ENCODE measurements around the gene OR4D1.

OR4D1 gene

DNA sequence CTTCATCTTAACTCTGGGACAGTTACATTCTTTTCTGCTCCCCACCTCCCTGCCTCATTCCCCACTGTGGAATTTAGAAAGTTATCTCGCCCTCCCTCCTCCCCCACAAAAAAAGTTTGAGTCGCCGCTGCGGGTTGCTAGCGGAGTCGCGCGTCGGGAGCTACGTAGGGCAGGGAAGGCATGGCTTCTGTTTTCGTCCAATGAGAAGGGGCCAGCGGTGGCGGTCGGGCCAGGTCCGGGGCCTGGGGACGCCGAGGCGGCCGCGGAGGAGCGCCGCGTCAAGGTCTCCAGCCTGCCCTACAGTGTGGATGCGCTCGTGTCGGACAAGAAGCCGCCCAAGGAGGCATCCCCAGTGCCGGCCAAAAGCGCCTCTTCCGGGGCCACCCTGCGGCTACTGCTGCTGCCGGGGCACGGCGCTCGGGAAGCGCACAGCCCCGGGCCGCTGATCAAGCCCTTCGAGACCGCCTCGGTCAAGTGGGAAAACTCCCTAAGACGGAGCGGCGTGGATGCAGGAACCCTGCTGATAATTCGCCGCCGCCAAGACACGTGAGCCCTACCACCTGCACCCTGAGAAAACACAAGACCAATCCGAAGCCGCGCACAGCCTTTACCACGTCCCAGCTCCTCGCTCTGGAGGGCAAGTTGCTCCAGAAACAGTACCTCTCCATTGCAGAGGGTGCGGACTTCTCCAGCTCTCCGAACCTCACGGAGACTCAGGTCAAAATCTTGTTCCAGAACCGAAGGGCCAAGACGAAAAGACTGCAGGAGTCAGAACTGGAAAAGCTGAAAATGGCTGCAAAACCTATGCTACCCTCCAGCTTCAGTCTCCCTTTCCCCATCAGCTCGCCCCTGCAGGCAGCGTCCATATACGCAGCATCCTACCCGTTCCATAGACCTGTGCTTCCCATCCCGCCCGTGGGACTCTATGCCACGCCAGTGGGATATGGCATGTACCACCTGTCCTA, 8.9 kb downstream of the OR4D1 start:
- DNase-seq = peak; percentile 5 to 20

GRCh38 chr17:58158181-58158580, 10.0 kb downstream of the OR4D1 start:
- DNase-seq = no peak

DNA sequence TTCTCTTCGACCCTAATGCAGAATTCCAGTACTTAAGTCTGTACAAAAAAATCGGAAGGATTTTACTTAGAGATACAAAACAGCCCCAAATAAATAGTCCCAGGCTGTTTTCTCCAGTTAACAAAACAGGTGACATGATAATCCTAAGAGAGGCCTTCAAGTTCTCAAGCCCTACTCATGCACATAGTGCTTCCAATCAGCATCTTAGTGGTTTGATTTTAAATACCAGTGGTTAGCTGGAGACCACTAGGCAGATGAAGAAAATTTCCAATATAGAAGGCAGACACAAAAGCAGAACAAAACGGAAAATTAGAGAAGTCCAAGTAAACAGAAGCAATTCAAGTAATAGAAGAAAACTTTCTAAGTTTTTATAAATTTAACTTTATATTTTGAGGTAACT, 13.4 kb downstream of the OR4D1 start:
- DNase-seq = no peak

DNA sequence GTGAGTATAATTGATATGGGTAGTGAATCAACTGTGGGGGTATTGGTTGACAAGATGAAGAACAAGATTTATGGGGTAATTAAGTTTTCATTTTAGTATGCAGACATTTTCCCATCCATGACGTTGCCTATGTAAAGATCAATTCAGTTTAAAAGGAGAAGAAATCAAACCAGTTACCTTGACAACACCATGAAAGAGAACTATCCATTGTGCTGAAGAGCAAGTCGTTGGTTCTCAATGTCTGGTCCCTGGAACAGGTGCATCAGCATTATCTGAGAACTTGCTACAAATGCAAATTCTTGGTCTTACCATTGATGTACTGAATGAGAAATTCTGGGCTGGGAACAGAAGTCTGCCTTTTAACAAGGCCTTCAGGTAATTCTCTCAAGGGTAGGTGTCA, 17.8 kb downstream of the OR4D1 start:
- DNase-seq = no peak

- no peak for DNase-seq
Measured at GRCh38 chr17:58166682-58167081, 18.5 kb downstream of the OR4D1 start, which contains the start of gene OR4D2. OR4D2 (plus strand) TSS chr17:58166982; CDS start chr17:58169656, 2,674 bp downstream.

- DNase-seq = no peak
Measured at GRCh38 chr17:58170622-58171021, 22.4 kb downstream of the OR4D1 start.

- no peak for DNase-seq
Measured at GRCh38 chr17:58172369-58173071, 24.3 kb downstream of the OR4D1 start.

DNA sequence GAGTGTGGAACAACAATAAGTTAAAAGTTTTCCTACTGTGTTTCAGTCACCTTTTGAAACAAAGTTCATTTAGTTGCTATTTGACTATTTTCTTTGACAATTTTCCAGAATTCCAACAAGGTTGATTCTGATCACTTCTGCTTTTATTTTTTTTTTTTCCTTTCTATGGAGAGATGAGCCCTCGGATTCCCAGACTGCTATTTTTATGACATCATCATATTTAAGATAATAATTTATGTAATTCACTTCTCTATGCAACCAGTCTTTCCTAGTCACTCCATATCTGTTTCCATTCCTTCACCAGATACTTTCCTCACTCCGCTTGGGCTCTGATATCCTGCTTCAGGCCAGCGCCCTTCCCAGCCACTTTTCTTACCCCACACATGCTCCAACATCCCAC, 26.7 kb downstream of the OR4D1 start:
- no peak for DNase-seq

DNA sequence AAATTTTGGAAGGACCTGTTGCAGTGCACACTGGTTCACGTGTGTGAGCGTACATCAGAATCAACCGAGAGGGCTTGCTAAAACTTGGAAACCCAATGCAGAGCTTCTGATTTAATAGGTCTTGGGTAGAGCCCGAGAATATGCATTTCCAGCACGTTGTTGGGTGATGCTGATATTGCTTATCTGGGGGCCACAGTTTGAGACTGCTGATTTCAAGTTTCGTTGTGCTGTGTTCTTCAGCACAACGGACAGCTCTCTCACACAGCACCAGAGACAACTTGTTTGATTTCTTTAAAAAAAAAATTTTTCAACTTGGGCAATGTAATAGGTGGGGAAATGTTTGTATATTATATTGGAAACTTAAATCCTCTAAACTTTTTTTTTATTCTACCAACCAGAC, 28.0 kb downstream of the OR4D1 start:
- no peak for DNase-seq

GRCh38 chr17:58181796-58182195, 33.6 kb downstream of the OR4D1 start:
- DNase-seq = no peak

GRCh38 chr17:58183514-58183913, 35.3 kb downstream of the OR4D1 start:
- DNase-seq = no peak

GRCh38 chr17:58184308-58184985, 36.3 kb downstream of the OR4D1 start:
- no peak for DNase-seq

DNA sequence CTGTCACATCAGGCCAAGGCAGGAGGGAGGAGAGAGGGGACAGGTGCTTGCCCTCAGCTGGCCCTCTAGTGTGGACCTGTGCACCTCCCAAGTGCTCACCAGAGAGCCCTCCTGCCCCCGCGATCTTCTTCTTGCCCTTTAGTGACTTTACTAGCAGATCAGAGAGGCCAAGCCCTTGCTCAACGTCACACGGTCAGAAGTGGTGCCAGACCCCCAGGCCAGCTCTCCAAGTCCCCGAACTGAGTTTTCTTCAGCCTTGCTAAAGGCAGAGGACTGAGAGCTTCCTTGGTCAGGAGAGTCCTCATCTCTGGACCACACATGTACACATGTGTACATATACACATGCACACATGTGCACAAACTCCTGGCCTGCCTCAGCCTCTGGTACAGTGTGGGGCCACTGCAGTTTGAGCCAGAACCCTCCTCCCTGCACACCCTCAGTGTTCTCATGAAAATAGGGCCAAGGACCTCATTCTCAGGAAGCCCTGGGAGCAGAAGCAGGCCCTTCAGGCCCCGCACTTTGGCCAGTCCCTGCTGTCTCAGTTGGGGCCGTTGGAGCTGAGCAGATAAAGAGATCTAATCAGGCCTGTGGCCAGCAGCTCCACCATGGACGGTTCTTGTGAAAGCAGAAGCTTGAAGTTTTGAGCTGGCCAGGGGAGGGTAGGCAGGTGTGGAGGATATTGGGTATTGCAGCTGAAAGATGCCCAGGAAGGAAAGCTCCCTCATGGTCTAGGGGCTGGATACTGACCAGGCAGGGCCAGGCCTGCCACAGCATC, 37.0 kb downstream of the OR4D1 start:
- DNase-seq = no peak

DNA sequence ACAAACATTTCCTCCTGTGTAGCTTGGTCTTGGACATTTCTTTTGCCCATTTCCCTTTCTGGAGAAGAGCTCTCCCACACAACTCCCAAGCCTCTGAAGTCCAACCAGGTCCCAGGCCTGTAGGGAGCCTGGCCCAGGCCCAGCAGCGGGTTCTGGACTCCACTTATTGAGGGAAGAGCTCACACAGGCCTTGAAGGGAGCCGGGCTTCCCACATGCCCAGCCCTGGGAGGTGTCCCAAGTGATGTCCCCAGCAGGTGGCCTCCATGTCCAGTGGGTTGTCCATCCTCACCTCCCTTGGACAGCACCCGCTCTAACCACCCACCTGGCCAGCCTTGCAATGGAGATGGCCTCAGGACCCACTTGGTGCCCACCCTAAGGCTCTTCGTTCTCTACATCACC, 38.4 kb downstream of the OR4D1 start:
- no peak for DNase-seq

DNA sequence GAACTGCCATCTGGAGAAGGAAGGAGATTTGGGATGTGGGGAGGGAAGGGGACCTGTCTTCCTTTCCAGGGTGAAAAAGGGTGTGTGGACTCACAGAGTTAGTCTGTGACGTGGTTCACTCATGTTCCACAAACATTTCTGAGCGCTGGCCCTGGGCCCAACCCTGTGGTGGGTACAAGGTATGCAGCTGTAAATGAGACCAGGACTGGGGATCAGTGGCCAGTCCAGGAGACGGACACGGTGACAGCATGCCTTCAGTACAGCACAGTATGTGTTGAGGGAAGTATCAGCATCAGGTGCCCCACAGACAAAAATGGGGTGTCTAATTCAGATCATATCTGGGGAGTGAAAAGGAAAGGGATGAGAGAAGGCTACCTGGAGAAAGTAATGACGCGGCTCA, 38.9 kb downstream of the OR4D1 start:
- DNase-seq = no peak

DNA sequence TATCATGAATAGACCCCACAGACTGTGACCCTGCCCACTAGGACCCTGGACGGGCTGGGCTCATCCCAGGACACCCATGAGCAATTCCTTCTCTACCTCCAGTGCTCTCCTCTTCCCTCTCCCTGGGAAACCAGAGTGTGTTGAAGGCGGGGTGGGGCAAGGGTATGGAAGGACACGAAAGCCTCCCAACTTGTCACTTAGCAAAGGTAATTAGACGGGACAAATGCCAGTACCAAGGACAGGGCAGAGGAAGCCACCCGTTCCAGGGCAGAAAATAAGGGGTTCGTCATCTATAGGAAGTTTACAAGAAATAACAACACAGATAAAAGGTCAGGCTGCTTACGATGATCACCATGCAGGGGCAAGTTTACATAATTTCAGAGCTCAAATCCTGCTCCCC, 39.5 kb downstream of the OR4D1 start:
- no peak for DNase-seq

DNA sequence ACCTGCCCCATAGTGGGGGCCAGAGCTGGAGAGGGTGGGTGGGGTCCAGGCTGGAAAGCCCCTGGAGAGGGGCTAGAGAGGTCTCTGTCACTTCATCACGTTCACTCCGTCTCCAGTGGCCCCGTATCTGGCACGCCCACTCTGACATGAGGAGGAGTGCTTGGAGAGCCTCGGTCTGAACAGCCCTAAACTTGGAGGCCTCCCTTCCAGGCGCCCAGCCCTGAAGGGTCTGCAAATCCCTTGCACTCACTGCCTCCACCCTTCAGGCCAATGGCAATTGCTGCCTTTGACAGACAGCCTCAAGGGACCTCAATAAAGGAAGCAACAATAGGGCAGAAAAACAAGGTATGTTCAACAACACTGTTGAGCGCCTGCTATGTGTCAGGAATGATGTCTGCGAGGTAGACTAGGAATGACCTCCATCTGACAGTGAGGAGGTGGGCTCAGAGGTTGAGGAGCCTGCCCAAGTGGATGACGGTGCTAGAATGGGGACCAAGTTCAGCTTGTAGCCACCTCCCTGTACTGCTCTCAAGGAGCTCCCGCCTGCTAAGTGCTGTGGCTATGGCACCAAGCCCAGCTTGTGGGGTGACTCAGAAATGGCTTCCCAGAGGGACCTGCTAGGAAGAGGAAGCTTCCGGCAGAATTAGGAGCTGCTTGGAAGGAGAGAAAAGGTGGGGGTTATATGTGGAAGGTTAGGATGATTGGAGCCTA, 41.4 kb downstream of the OR4D1 start:
- peak in 1 of 2 donors; percentile 11 for DNase-seq

GRCh38 chr17:58191241-58191896, 43.2 kb downstream of the OR4D1 start:
- no peak for DNase-seq

- no peak for DNase-seq
Measured at GRCh38 chr17:58192612-58193011, 44.4 kb downstream of the OR4D1 start, which contains the start of gene EPX. EPX (plus strand) TSS chr17:58192726; CDS start chr17:58192847, 121 bp downstream.

DNA sequence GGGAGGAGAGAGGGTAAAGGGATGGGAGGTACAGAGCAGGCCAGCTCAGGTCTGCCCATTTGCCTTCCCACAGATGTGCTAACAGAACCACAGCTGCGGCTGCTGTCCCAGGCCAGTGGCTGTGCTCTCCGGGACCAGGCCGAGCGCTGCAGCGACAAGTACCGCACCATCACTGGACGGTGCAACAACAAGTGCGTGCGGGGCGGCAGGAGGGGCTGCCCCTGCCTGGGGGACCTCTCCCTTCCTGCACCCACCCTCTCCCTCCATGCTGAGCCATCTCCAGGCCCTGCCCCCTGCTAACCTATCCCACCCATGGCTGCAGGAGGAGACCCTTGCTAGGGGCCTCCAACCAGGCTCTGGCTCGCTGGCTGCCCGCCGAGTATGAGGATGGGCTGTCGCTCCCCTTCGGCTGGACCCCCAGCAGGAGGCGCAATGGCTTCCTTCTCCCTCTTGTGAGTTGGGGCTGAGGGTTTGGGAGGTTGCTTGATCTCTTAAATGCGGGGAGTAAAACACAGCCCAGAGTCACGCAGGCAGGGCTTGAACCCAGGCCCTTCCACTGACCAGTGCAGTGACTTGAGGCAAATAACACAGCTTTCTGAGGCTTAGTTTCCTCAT, 45.6 kb downstream of the OR4D1 start:
- DNase-seq = no peak

Measured in inflammatory macrophage (primary cell).